Right lobe of liver (tissue), 4 donors: ENCODE results near the gene BUB3.

Source experiments
- POLR2A ChIP-seq: fragments of 450-650 bp; IDR thresholded peaks from one replicate; pipeline ENCODE4 v1.6.1; 2017; ENCODE audit warnings: antibody characterized with exemption, mild to moderate bottlenecking
- TF ChIP-seq, protein P1 (sequence below), 4 donors: fragments of 200-600 bp in 3 of 4; fragments of 450-650 bp in 1 of 4; IDR thresholded peaks; one replicate each; pipeline versions ENCODE4 v1.5.1 to v1.8.0; 2016 to 2022; ENCODE audit warnings: antibody characterized with exemption in 4 of 4, mild to moderate bottlenecking in 2 of 4
- donor health status: DM: no; HTN: no; CAD: no.
- donor health status: DM: no; HTN: no; CAD: no.
- donor health status: DM: no; HTN: yes; CAD: no.

- TF ChIP-seq, protein P1, sequence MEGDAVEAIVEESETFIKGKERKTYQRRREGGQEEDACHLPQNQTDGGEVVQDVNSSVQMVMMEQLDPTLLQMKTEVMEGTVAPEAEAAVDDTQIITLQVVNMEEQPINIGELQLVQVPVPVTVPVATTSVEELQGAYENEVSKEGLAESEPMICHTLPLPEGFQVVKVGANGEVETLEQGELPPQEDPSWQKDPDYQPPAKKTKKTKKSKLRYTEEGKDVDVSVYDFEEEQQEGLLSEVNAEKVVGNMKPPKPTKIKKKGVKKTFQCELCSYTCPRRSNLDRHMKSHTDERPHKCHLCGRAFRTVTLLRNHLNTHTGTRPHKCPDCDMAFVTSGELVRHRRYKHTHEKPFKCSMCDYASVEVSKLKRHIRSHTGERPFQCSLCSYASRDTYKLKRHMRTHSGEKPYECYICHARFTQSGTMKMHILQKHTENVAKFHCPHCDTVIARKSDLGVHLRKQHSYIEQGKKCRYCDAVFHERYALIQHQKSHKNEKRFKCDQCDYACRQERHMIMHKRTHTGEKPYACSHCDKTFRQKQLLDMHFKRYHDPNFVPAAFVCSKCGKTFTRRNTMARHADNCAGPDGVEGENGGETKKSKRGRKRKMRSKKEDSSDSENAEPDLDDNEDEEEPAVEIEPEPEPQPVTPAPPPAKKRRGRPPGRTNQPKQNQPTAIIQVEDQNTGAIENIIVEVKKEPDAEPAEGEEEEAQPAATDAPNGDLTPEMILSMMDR (IDR thresholded peaks at IDR 0.05) = no peak
- TF ChIP-seq POLR2A = no peak
Observed at GRCh38 chr10:123202506-123202905, 48.3 kb downstream of the BUB3 start.
